AG20443 (cell line): ENCODE results near the gene C6orf89.
"Not testable (repeated sequence)": the region's sequence is repeated elsewhere in the genome, so short reads cannot be mapped to it uniquely, and the experiment has no call there.

Experiments
- DNase-seq: peaks from one replicate; pipeline ENCODE4 v3.0.0; 2012; ENCODE audit warnings: low spot score, mixed read lengths

C6orf89 gene

DNA sequence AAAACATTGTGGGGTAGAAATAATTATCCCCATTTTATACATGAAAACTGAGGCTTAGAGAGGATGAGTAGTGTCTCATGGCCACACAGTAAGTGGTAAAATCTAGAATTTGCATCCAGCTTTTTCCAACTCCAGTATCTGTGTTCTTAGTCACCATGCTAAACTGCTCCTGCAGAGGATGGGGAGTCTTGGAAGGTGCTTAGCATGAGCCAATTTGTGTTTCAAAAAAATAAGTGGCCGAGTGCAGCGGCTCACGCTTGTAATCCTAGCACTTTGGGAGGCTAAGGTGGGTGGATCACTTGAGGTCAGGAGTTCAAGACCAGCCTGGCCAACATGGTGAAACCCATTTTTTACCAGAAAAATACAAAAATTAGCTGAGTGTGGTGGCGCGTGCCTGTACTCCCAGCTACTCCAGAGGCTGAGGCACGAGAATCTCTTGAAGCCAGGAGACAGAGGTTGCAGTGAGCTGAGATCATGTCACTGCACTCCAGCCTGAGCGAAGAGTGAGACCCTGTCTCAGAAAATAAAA lies 2.4 kb downstream of the C6orf89 start:
- DNase-seq, result no peak

DNA sequence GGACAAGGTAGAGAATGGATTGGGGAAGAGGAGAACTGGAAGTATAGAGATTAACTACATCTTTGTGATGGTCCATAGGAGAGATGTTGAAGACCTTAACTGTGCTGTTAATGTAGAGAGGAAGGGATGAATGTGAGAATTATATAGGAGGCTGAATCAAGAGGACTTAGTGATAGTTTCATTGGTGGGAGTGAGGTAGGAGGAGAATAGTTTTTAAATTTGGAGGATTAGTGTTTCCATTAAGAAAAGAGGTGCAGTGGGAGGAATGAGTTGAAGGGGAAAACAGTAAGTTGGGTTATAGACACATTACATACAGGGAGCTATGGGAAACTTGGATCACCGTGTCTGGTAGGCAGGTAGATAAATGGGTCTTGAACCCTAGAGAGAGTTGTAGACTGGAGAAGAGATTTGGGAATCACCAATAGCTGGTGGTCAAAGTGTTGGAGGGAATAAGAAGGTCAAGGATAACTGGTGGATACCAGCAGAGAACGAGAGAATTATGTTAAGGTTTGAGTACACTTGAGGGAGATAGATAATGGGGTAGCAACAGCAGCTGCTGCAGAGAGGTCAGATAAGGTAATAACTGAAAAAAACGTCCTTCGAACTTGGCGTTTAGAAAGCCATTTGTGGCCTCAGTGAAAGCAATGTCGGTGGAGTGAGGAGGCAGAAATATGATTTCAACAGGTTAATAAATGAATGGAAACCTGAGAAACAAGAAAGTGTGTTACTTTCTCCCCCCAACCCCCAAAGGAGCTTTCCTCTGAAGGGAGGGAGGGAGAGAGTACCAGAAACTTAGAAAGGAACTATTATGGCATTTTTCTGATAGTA lies 3.1 kb downstream of the C6orf89 start:
- no peak for DNase-seq

DNA sequence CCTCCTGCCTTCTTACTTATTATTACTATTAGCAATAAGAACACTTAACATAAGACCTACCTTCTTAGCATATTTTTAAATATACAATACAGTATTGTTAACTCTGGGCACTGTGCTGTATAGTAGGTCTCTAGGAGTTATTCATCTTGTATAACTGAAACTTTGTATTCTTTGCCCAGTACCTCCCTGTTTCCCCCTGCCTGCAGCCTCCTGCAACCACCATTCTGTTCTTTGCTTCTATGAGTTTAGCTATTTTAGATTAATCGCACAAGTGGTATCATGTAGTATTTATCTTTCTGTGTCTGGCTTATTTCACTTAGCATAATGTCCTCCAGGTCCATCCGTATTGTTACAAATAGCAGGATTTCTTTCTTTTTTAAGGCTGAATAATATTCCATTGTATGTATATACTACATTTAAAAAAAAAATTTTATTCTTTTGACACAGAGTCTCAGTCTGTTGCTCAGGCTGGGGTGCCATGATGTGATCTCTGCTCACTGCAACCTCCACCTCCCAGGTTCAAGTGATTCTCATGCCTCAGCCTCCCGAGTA lies 4.4 kb downstream of the C6orf89 start:
- no peak for DNase-seq

DNA sequence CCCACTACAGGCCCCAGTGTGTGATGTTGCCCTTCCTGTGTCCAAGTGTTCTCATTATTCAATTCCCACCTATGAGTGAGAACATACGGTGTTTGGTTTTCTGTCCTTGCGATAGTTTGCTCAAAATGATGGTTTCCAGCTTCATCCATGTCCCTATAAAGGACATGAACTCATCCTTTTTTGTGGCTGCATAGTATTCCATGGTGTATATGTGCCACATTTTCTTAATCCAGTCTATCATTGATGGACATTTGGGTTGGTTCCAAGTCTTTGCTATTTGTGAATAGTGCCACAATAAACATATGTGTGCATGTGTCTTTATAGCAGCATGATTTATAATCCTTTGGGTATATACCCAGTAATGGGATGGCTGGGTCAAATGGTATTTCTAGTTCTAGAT lies 5.4 kb downstream of the C6orf89 start:
- not testable (repeated sequence) for DNase-seq

DNA sequence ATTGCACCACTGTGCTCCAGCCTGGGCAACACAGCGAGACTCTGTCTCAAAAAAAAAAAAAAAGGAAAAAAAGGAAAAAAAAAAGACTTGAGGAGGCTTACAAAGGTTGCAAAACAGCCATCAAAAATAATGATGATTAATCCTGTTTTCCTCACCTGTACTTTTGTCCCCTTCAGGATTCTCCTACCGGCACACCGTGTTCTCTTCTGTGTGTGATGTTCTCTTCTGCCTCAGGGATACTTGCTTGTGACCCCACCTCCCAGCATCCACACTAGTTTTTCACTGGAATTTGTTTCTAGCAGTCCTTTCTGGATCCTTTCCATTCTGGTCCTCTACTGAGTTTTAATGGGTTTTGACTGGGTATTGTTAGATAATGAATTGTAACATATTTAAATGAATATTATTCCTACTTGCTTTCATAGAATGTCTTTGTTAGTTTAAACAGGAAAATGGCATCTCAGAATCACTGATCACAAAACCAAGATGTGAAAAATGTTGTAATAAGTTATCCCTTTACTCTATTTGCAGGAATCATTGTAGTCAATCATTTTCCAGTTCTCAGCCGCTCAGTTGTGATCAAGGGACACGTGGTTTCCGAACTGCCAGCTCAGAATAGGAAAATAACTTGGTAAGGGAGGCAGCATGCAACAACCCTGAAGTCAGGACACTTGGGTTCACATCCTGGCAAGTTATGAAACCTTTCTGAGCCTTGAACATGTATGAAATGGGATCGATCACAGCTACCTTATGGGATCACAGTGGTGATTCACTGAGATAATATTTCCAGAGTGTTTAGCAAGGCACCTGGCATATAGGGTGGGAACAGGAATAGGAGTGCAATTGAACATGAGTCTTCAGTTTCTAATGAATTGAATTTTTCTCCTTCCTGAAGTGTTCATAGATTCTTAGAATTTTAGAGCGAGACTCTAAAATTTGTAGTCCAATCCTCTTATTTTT lies 8.5 kb downstream of the C6orf89 start:
- no peak for DNase-seq

DNA sequence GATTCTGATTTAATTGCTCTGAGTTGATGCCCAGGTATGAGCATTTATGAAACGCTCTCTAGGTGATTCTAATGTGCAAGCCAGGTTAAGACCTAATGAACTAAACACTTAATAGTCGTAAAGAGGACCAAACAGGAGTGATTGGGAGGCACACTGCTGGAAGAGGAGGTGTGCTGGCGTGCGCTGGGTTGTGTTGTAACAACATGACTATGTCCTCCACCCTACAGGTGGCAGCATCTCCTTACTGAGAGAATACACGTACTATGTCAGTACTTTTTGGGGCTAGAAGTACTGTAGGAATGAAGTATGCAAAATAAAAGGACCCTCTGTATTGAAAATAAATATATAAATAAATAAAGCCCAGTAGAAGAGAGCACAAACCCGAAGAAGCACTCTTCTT lies 11.9 kb downstream of the C6orf89 start:
- no peak for DNase-seq

DNA sequence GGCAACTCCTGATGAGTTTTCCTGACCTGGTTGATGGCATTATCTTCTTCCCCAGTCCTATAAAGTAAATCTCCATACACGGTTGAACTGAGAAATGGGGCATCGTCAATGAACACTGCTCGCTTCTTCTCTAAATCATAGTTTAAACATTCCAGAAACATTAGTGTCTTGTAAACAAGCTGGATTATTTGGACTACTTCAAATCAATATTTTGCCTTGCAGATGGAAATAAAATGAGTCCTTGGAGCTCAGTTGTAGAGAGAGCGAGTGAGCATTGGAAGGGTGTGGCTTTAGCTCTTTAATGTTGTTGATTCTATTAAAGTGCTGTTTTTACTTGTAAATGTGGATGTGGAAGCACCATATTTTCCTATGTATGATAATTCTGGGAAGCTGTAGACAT lies 18.4 kb downstream of the C6orf89 start:
- no peak for DNase-seq

DNA sequence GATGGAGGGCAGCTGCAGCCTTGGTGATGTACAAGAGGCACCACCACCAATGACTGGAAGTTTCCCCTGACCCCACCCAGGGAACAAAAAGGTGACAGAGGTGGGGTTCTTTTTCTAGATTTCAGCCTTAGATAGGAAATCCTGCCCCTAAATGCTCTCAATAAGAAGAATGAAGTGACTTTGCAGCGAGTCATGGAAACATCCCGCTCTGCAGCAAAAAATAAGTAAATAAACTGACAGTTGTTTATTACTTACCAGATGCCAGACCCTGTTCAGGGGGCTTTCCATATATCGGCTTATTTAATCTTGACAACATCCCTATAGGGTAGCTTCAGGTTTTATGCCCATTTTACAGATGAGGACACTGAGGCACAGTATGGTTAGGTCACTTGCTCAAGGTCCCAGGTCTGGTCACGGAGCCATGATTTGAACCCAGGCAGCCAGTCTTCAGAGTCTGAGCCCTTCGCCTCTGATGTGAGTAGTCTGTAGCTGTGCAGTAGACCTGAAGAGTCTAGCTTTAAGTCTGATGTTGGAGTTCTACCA lies 19.2 kb downstream of the C6orf89 start:
- no peak for DNase-seq

DNA sequence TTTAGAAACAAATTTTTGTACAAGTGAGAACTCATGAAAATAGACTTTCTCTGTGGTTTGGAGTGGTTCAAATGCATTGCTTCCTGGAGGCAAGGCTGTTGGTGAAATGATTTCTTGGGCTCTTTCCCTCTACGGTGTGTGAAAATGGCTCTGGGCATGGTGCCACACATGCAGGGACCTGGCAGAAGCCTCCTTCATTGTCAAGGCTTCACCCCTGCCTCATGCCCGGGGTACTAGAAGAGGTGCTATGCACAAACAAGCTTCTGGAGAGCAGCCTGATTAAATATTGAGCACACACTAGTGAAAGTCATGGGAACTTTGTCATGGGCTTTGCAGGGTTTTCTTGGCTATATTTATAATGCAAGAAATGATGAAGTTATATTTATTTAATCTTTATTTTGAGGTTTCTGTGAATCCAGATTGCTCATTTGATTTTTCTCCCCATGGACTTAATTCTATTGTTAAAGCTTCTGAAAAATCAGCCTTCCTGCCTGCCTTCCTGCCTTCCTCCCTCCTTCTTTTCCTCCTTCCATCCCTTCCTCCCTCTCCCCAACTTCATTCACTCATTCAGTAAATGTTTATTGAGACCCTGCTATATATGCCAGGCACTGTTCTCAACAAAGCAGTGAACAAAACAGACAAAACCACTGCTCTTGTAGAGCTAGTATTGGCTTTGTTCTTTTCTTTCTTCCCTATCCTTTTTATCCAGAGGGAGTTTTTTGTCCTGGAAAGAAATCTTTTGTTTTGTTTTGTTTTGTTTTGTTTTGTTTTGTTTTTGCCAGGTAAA lies 21.0 kb downstream of the C6orf89 start:
- no peak for DNase-seq

DNA sequence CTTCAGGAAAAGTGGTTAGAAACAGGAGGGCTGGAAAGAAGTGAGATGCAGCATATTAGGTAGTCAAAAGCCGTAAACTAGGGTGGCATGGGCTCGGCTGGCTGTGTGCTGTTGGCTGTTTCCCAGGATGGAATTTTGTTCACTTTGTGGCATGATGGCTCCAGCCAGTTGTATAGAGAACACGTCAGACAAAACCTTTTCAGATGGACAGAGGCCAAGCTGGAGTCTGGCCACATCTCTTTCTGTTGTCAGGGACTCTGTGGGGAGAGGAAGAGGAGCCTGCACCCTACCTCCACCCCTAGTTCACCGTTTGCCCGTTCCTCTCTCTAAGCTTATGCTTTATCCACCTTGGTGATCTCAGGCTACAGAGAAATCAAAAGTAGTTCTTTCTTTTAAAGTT lies 22.0 kb downstream of the C6orf89 start:
- DNase-seq, result no peak

DNA sequence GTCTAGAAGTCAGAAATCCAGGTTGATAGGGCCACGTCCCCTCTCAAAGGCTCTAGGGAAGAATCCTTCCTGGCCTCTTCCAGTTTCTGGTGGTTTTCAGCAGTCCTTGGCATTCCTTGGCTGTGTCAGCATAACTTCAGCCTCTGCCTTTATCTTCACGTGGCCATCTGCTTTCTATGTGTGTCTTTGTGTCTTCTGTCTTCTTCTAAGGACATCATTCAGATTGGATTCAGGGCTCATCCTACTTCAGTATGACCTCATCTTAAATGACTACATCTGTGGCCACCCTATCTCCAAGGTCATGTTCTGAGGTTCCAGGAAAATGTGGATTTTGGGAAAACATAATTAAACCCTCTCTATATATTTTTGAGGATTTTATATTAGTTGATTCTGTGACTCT lies 23.0 kb downstream of the C6orf89 start:
- DNase-seq, result no peak

DNA sequence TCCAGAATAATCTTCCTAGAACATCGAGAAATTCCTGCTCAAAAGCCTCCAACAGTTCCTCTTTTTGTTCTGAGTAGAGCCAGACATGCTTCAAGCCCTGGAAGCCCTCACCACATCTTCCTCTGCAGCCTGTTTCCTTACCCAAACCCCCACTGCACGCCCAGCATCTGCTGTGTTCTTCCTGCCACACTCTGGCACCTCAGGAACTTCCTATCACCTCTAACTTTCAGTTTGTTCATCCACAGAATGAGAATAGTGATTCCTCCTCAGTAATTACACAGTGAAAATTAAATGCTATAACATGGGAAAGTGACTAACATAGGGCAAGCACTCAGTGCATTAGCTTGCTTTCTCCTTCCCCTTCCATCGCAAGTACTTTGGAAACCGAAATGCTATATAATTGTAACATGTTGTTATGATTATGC lies 26.3 kb downstream of the C6orf89 start:
- no peak for DNase-seq

DNA sequence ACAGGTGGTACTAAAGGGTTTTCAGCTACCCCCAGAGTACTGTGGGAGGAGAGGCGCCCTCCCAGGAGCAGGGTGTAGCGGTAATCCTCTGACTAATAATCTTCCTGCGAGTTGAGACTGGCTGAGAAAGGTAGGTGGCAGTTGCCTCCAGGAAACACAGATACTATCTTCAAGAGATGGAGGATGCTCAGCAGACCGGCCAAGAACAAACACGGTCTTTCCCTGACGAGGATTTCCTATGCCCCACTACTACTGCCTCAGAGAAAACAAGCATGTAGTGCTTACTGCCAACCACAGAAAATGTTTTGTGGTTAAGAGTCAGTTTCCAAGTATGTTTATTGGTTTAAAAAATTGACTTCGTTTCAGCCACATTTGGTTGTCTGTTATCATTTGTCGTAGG lies 26.8 kb downstream of the C6orf89 start:
- DNase-seq, result peak; percentile 83

DNA sequence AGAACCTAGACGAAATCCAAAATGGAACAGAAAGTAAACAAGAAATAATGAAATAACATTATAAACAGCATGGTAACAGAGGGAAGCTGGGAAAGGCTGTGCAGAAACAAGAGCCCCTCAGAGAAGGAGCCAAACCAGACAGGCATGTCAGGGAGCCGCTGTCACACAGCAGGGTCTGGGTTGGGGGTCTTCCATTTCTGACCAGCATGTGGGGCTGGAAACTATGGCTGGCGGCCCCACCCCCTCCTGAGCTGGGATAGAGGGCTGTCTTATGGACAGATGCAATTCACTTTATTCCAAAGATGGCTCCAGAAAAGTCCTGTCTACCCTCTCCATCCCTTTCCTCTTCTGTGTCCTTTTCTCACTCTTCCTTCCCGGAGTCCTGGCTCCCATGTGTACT lies 27.3 kb downstream of the C6orf89 start:
- DNase-seq, result no peak

DNA sequence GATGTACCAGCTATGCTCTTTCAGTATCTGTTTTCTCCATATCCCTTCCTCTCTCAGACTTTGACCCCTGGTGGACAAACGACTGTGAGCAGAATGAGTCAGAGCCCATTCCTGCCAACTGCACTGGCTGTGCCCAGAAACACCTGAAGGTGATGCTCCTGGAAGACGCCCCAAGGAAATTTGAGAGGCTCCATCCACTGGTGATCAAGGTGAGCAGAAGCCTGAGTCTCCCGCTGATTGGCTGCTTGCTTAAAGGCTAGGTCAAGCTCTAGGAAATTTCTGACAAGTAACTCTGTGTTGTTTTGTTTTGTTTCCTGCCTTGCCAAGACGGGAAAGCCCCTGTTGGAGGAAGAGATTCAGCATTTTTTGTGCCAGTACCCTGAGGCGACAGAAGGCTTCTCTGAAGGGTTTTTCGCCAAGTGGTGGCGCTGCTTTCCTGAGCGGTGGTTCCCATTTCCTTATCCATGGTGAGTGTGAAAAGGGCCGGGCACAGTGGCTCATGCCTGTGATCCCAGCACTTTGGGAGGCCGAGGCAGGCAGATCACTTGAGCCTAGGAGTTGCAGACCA lies 28.6 kb downstream of the C6orf89 start:
- DNase-seq, result no peak

DNA sequence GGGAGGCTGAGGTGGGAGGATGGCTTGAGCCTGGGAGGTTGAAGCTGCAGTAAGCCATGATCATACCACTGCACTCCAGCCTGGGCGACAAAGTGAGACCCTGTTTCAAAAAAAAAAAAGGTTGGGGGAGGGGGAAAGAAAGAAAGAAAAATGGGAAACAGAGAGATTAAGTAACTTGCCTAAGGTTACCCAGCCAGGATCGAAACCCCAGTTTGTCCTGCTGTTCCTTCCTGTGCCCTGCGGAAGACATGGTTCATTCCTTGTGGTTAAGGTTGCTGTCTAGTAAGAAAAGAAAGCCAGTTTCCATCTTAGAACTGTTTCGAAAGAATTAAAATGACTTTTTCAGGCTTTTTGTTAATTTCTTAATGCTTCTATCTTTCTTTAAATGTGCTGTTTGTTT lies 29.8 kb downstream of the C6orf89 start:
- DNase-seq, result no peak

DNA sequence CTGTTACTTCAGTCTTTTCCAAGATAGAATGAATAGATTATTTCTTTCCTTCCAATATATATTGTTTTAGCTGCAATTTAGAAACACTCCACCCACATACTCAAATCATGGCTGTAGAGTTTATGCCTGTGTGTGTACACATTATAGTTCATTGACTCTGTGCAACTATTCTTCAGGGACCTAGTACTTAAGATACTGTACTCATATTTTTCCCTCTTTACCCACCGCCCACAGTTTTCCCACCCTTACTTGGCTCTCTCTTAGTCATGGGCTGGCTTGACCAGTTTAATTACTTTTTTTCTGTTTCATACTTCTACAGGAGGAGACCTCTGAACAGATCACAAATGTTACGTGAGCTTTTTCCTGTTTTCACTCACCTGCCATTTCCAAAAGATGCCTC lies 30.4 kb downstream of the C6orf89 start:
- no peak for DNase-seq

DNA sequence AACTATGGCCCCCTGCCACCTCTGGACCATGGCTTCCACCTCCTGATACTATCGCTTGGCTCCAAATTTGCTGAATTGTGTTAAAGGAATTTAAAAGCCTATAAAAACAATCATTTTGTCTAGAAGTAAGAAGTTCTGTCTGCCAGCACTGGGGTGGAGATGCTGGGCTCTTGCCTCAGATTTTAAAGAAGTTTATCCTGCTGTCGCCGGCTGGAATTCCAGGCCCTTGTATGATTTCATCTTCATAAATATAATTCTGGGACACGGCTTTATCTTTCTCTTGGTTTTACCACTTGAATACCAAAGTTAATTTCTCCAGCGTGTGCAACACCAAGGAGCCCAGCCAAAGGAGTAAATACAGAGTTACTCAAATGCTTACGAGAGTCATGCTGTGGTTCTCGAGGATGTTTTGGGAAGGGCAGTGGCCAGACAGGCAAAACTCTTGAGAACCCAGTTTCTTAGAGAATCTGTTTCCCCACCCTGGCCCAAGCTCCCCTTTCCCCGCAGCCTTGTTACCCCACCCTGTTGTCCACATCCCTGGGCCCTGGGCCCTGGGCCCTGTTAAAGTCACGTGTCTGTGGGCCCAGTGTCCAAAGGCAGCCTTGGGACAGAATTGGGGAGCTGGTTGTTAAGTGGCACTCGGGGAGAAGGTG lies 31.9 kb downstream of the C6orf89 start:
- DNase-seq, result peak; percentile 80

DNA sequence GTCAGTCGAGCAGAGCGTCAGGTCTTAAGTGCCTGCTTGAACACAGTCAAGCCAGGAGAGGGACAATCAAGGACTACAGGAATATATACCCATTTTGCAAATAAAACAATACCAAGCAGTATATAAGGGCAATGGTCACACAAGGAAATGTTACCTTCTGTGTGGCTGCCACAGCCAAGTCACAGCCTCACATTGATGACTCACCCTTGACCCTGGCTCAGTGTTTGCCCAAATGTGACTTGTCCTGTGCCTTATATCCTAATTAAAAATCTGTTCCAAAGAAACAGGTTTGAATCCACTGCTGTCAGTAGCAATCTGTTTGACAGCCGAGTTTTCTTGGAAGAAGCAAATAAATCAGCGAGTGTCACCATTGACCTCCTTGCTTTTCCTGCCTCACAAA lies 34.3 kb downstream of the C6orf89 start:
- DNase-seq, result no peak

DNA sequence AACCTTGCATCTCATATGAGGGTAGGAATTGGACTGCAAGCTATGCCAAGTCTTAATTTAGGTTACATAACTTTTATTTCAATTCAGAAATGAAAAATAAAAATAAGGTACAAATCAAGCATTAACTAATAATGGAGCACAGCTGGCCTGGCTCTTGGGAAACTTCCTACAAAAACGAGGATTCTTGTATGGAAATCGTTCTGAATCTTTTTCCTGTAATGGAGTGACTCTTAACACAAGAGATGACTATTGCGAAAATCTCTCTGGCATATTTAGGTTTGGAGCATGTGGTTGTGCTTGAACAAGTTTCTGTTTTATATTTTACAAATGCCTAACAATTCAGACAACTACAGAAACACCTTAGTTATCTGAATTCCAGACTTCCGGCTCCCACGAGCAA lies 34.8 kb downstream of the C6orf89 start:
- DNase-seq, result no peak

DNA sequence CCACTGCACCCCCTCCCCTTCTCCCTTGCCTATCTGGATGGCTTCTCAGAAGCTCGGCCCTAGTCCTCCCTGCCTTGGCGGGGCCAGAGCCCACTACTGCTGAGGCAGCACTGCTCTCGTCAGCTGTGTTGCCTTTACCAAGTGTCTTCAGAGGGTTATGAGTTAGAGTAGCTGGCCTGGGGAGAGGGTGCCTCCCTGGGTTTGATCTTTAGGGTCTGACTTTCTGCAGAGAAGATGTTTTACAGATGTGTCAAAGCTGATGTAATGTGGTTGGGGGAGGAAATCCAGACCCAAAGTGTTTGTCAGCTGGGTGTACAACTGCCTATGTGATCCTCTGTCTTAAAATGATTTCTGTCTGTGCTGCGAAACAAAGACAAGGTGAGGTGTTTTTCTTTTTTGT lies 38.4 kb downstream of the C6orf89 start:
- no peak for DNase-seq
